ENCODE measurements around the gene RBM45.

The RBM45 gene

GRCh38 chr2:178093471-178093870 lies 18.8 kb upstream of the RBM45 start:
- TF ChIP-seq CTCF (IDR thresholded peaks at IDR 0.05), result no peak

DNA sequence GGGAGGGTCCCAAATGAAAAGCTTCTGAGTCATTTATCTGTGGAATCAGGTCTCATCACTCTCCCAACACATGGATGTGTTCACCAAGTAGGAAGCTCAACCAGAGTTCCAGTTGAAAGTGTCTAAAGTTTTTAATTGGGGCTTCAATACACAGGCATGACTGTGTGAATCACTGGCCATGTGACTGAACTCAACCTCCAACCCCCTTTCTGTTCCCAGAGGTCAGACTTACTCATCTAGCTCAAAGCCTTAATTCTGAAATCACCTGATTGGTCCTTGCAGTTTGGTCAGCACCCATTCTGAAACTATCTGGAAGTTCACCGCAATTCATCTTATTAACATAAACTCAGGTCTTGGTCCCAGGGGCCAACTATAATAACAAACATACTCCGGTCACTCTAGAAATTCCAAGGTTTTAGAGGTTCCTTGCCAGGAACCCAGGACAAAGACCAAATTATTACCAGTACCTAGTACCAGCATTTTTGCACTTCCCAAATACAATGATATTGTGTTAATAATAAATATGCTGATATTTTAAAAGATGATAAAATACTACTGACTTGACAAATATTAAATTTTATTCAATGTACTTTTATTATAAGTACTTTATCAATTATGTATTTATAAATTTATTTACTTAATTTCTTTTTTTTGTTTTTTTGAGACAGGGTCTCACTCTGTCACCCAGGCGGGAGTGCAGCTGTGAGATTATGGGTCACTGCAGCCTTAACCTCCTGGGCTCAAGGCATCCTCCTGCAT lies 10.7 kb upstream of the RBM45 start:
- TF ChIP-seq CTCF (IDR thresholded peaks at IDR 0.05), result no peak

- no peak for TF ChIP-seq CTCF (IDR thresholded peaks at IDR 0.05)
Observed at GRCh38 chr2:178105566-178105965, 6.7 kb upstream of the RBM45 start.

DNA sequence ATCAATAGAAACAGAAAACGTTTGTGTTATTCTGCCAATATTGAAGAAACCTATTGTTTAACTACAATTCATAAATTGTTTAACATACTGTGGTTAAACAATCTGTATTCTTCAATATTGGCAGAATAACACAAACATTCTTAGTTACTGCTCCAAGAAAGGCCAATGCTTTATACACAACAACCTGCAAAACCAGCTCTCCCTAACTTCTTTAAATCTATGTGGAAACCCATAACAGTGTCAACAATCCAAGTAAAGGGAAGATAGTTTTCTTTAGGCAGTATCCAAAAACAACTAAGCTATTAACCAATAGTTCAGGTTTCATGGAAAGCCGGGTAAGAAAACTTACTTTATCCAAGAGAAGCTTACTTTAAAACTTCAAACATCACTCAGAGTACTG lies 6.2 kb upstream of the RBM45 start:
- no peak for TF ChIP-seq CTCF (IDR thresholded peaks at IDR 0.05)

GRCh38 chr2:178108176-178108575 lies 4.1 kb upstream of the RBM45 start:
- no peak for TF ChIP-seq CTCF (IDR thresholded peaks at IDR 0.05)

GRCh38 chr2:178109813-178110212 lies 2.4 kb upstream of the RBM45 start:
- peak; percentile 56 for TF ChIP-seq CTCF (IDR thresholded peaks at IDR 0.05)

DNA sequence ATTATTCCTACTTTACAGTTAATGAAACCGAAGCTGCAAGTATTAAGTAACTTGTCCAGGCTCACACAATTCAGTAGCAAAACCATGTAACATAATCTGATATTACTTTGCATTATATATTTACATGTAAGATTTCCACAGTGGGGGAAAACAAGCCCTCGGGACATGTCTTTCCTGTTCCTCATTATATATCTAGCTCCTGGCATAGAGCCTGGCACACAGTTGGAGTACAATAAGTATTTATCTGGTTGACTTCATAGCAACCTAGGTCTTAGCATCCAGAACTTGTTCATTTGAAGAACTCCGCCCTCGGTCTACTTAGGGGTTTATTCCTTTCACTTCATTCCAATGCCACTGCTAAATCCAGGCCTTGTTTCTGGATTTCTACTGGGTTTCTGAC lies 1.6 kb upstream of the RBM45 start:
- no peak for TF ChIP-seq CTCF (IDR thresholded peaks at IDR 0.05)

DNA sequence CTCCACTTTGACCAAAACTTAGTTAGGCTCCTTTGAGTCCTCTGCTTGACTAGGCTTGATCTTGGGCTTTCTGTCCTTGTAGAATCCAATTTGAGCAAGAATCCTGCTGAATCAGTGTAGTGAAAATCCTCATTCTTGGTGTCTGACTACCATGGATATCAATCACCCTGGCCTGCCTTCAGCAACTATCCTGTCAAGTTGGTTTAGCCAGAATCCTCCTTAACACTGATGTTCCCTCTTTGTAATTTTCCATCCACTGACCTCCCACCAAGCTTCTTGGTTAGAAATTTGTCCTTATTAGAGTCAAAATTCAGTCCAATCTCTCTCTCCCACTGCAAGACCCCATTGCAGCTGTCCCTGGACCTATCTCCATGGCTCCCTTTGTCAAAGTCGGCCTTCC lies 494 bp upstream of the RBM45 start:
- TF ChIP-seq CTCF (IDR thresholded peaks at IDR 0.05), result no peak
